Ascending aorta (tissue), 2 donors: ENCODE data around the gene MED6. TPM values are rescaled to one million over a fixed set of nuclear protein-coding genes. Genes with fewer than 3 reads are reported as not detected.

ENCODE experiments used
- DNase-seq, 2 donors: peaks; one replicate each; pipeline ENCODE4 v3.0.0-alpha.2; 2019; ENCODE audit warnings: low spot score in 2 of 2
- H3K27ac ChIP-seq, 2 donors: fragments of 200-600 bp; sonication (generic); one replicate each; pipeline ENCODE4 v1.5.1; 2016 to 2017; ENCODE audit warnings: mild to moderate bottlenecking in 1 of 2
- H3K27me3 ChIP-seq: fragments of 200-600 bp; sonication (generic); one replicate; pipeline ENCODE4 v1.5.1; 2017
- H3K36me3 ChIP-seq, 2 donors: fragments of 200-600 bp; sonication (generic); one replicate each; pipeline ENCODE4 v1.5.1; 2016
- H3K4me1 ChIP-seq, 2 donors: fragments of 200-600 bp; sonication (generic); one replicate each; pipeline ENCODE4 v1.5.1; 2016 to 2017; ENCODE audit warnings: mild to moderate bottlenecking in 1 of 2
- H3K4me3 ChIP-seq, 2 donors: fragments of 200-600 bp; sonication (generic); one replicate each; pipeline ENCODE4 v1.5.1; 2016 to 2017; ENCODE audit warnings: mild to moderate bottlenecking in 1 of 2
- H3K9me3 ChIP-seq, 2 donors: fragments of 200-600 bp; sonication (generic); one replicate each; pipeline ENCODE4 v1.5.1; 2016
- CTCF ChIP-seq, 3 experiments: fragments of 200-600 bp in 2 of 3; fragments of 450-650 bp in 1 of 3; sonication (generic) in 2 of 3; IDR thresholded peaks; one replicate each; pipeline ENCODE4 v1.5.1; 2016 to 2019; ENCODE audit warnings: antibody characterized with exemption in 3 of 3, mild to moderate bottlenecking in 1 of 3, moderate library complexity in 1 of 3
- intact Hi-C: fragments of 100-400 bp; cut with DNase I; formaldehyde crosslinking; loops from one replicate; pipeline ENCODE4 v1.15.1; 2023
- total RNA-seq: library from RNA; depleted of rRNA; stranded (reverse); fragments of >200 nt; gene quantifications from one replicate; pipeline ENCODE4 v1.1.0, GENCODE V29; 2016

MED6 gene
- total RNA-seq, 1 donor from 2014 or later = 38.0 TPM

- H3K9me3 ChIP-seq = no peaks in the 10 kb centered on the region
- no peak overlapping the region for H3K4me3 ChIP-seq
- TF ChIP-seq CTCF (IDR thresholded peaks at IDR 0.05) = no peak
- H3K27ac ChIP-seq = no peak overlapping the region
- H3K36me3 ChIP-seq = no peaks in the 10 kb centered on the region
- peaks cover 7% of the 10 kb centered on the region for H3K27me3 ChIP-seq
- no peak for DNase-seq
- peaks cover 0 to 4% of the 10 kb centered on the region in 2 donors for H3K4me1 ChIP-seq
- intact Hi-C loops = loop anchor here (5.0 kb wide), 2 partner anchors 42 to 68 kb away; partner anchors contain the start of gene MED6
These were observed 43.5 kb upstream of the MED6 start for GRCh38 chr14:70643967-70644366.

- peaks cover 0 to 4% of the 10 kb centered on the region in 2 donors for H3K4me1 ChIP-seq
- no peak for TF ChIP-seq CTCF (IDR thresholded peaks at IDR 0.05)
- peaks cover 7% of the 10 kb centered on the region for H3K27me3 ChIP-seq
- H3K36me3 ChIP-seq = no peaks in the 10 kb centered on the region
- intact Hi-C loops = loop anchor here (5.0 kb wide), 2 partner anchors 40 to 70 kb away; partner anchors contain the start of gene MED6
- H3K27ac ChIP-seq = peak overlapping the region in 1 of 2 donors; percentile 5
- no peaks in the 10 kb centered on the region for H3K9me3 ChIP-seq
- DNase-seq = no peak
- peak overlapping the region; percentile 63 to 88 for H3K4me3 ChIP-seq
These were observed 42.1 kb upstream of the MED6 start for GRCh38 chr14:70642303-70643235.

GRCh38 chr14:70641548-70642302 lies 41.3 kb upstream of the MED6 start, which contains the start of gene TTC9:
Gene TTC9 (plus strand): TSS chr14:70641916. CDS start chr14:70642130, 214 bp downstream.
- Histone ChIP-seq H3K27ac (peak within 1 kb of the TSS in 1 of 2 donors; percentile 5), H3K36me3 (no peaks in the 10 kb centered on the region), H3K27me3 (peaks cover 7% of the 10 kb centered on the region), H3K4me3 (peak within 1 kb of the TSS; percentile 63 to 88), H3K4me1 (peaks cover 0 to 4% of the 10 kb centered on the region in 2 donors), H3K9me3 (no peaks in the 10 kb centered on the region)
- DNase-seq = no peak
- intact Hi-C loops = loop anchor here (5.0 kb wide), 2 partner anchors 39 to 71 kb away; partner anchors contain the start of gene MED6
- no peak for TF ChIP-seq CTCF (IDR thresholded peaks at IDR 0.05)

GRCh38 chr14:70640938-70641547 lies 40.6 kb upstream of the MED6 start:
- Histone ChIP-seq H3K27me3 (peaks cover 7% of the 10 kb centered on the region), H3K36me3 (no peaks in the 10 kb centered on the region), H3K9me3 (no peaks in the 10 kb centered on the region), H3K4me3 (peak overlapping the region; percentile 63 to 88), H3K27ac (no peak overlapping the region), H3K4me1 (peaks cover 0 to 4% of the 10 kb centered on the region in 2 donors)
- no peak for DNase-seq
- intact Hi-C loops = loop anchor here (5.0 kb wide), 2 partner anchors 39 to 71 kb away; partner anchors contain the start of gene MED6
- TF ChIP-seq CTCF (IDR thresholded peaks at IDR 0.05) = no peak

- Histone ChIP-seq H3K4me3 (no peak overlapping the region), H3K36me3 (no peaks in the 10 kb centered on the region), H3K27me3 (peaks cover 7% of the 10 kb centered on the region), H3K27ac (no peak overlapping the region), H3K4me1 (peaks cover 0 to 4% of the 10 kb centered on the region in 2 donors), H3K9me3 (no peaks in the 10 kb centered on the region)
- DNase-seq = no peak
- intact Hi-C loops = no loop called here
- TF ChIP-seq CTCF (IDR thresholded peaks at IDR 0.05) = no peak
These were observed 38.0 kb upstream of the MED6 start for GRCh38 chr14:70638416-70638815.
